Endothelial cell of umbilical vein (primary cell): ENCODE measurements around the gene UBE2H.

ENCODE experiments used
- EZH2 ChIP-seq: IDR thresholded peaks from 2 replicates; pipeline ENCODE4 v1.6.1; 2012; ENCODE audit warnings: borderline replicate concordance, low read depth, mild to moderate bottlenecking, moderate library complexity, low read length, inconsistent platforms; ENCODE audit not compliant: severe bottlenecking
- POLR2A ChIP-seq: IDR thresholded peaks from 2 replicates; pipeline ENCODE4 v1.6.1; 2012; ENCODE audit warnings: low read depth, mild to moderate bottlenecking, control low read depth, low read length
- TF ChIP-seq, protein P1 (sequence below), 2 donors: IDR thresholded peaks; 1 replicate in 1 of 2; 2 replicates in 1 of 2; pipeline ENCODE4 v1.5.1; 2011; ENCODE audit warnings: low read length in 2 of 2, mild to moderate bottlenecking in 2 of 2, moderate library complexity in 2 of 2, control low read depth in 1 of 2, inconsistent platforms in 1 of 2, low read depth in 1 of 2; ENCODE audit not compliant: insufficient read depth in 1 of 2; ENCODE audit errors: extremely low read depth in 1 of 2

DNA sequence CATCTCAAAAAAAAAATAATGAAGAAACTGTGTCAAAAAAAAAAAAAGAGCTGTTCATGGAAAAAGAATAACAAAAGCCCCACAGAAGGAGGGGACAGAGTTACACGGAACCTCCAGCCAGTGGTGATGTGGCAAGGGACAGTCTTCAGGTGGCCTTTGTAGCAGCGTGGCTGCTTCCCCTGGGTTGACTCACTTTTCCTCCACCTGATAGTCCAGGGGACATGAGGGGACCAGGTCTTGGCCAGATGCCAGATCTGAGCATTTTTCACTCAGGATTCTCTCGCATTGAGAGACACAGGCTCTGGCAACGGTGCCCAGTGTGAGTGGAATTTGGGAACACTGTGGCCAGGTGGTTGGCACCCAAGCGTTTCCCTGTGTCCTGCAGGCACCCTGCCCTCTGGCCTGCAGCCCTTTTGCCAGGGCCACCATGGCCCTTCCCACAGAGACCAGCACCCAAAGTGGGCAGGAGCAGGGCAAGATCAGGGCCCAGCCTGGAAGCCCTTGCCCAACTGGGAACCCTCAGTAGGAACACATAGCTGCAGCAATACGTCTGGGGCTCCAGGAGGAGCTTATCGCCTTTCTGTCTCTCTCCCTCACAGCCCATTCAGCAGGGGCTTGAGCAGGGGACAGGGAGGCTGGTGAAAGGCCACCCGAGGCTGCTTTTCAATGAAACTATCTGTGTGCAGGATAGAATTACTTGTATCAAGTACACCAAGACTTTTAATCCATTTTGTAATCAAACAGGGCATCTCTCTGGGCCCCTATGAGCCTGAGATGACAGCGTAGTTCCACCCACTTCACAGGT lies 159.1 kb downstream of the UBE2H start:
- TF ChIP-seq EZH2 (no peak), POLR2A (no peak)
- TF ChIP-seq, protein P1, sequence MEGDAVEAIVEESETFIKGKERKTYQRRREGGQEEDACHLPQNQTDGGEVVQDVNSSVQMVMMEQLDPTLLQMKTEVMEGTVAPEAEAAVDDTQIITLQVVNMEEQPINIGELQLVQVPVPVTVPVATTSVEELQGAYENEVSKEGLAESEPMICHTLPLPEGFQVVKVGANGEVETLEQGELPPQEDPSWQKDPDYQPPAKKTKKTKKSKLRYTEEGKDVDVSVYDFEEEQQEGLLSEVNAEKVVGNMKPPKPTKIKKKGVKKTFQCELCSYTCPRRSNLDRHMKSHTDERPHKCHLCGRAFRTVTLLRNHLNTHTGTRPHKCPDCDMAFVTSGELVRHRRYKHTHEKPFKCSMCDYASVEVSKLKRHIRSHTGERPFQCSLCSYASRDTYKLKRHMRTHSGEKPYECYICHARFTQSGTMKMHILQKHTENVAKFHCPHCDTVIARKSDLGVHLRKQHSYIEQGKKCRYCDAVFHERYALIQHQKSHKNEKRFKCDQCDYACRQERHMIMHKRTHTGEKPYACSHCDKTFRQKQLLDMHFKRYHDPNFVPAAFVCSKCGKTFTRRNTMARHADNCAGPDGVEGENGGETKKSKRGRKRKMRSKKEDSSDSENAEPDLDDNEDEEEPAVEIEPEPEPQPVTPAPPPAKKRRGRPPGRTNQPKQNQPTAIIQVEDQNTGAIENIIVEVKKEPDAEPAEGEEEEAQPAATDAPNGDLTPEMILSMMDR (IDR thresholded peaks at IDR 0.05; ENCODE audit: extremely low read depth in 1 of 2, insufficient read depth in 1 of 2, low read depth in 1 of 2, low read length in 2 of 2): no peak
